Mammary epithelial cell (primary cell): Measurements from ENCODE around the gene FERMT1.

Experiments used
- CTCF ChIP-seq, 2 donors: IDR thresholded peaks in 1 of 2; conservative IDR thresholded peaks in 1 of 2; 2 replicates each; pipeline ENCODE4 v1.5.1; 2011 to 2012; ENCODE audit warnings: inconsistent platforms in 2 of 2, low read length in 2 of 2, mild to moderate bottlenecking in 2 of 2, control low read depth in 1 of 2, low read depth in 1 of 2; ENCODE audit not compliant: insufficient read depth in 1 of 2; ENCODE audit errors: extremely low read depth in 1 of 2
- EZH2 ChIP-seq: IDR thresholded peaks from 2 replicates; pipeline ENCODE4 v1.6.1; 2012; ENCODE audit warnings: low read length, inconsistent platforms, borderline replicate concordance

- TF ChIP-seq CTCF (conservative IDR thresholded peaks at IDR 0.05 in 1 of 2, IDR thresholded peaks at IDR 0.05 in 1 of 2; ENCODE audit: extremely low read depth in 1 of 2, insufficient read depth in 1 of 2, low read depth in 1 of 2, low read length in 2 of 2) (no peak), EZH2 (no peak)
These were observed 64.0 kb downstream of the FERMT1 start for GRCh38 chr20:6058684-6059295.
